Gastroesophageal sphincter (tissue), 4 donors: ENCODE measurements around the gene UMPS. TPM values are rescaled to one million over a fixed set of nuclear protein-coding genes. Genes with fewer than 3 reads are reported as not detected.

Source experiments
- ATAC-seq: fragments of 150-250 bp; one replicate; pipeline ENCODE4 v1.9.1; 2016; ENCODE audit warnings: mild to moderate bottlenecking, moderate library complexity
- H3K27ac ChIP-seq, 4 donors: fragments of 200-600 bp; sonication (generic) in 3 of 4; 1 replicate in 3 of 4; 2 replicates in 1 of 4; pipeline ENCODE4 v1.5.1; 2016 to 2019
- H3K27me3 ChIP-seq: fragments of 200-600 bp; sonication (generic); one replicate; pipeline ENCODE4 v1.5.1; 2019
- H3K36me3 ChIP-seq, 2 donors: fragments of 200-600 bp; sonication (generic); one replicate each; pipeline ENCODE4 v1.5.1; 2019; ENCODE audit warnings: control low read depth in 1 of 2
- H3K4me1 ChIP-seq, 3 donors: fragments of 200-600 bp; sonication (generic); 1 replicate in 2 of 3; 2 replicates in 1 of 3; pipeline ENCODE4 v1.5.1; 2016 to 2019; ENCODE audit warnings: control low read depth in 2 of 3
- H3K4me3 ChIP-seq, 2 donors: fragments of 200-600 bp; sonication (generic); one replicate each; pipeline ENCODE4 v1.5.1; 2019; ENCODE audit warnings: mild to moderate bottlenecking in 1 of 2, moderate library complexity in 1 of 2
- H3K9me3 ChIP-seq, 3 donors: fragments of 200-600 bp; sonication (generic); one replicate each; pipeline ENCODE4 v1.5.1; 2017 to 2019; ENCODE audit warnings: control low read depth in 2 of 3
- EP300 ChIP-seq: sonication (generic); formaldehyde crosslinking; IDR thresholded peaks from one replicate; pipeline ENCODE4 v1.6.1; 2017; ENCODE audit warnings: antibody characterized with exemption, mild to moderate bottlenecking
- POLR2A ChIP-seq, 2 donors: fragments of 450-650 bp; IDR thresholded peaks; one replicate each; pipeline ENCODE4 v1.6.1; 2017; ENCODE audit warnings: antibody characterized with exemption in 2 of 2, mild to moderate bottlenecking in 2 of 2, moderate library complexity in 1 of 2
- POLR2AphosphoS5 ChIP-seq: sonication (generic); formaldehyde crosslinking; IDR thresholded peaks from one replicate; pipeline ENCODE4 v1.6.1; 2017; ENCODE audit warnings: antibody characterized with exemption
- WGBS, 2 donors: methylation state at CpG; one replicate each; pipeline ENCODE4 v1.1.5; 2018; ENCODE audit warnings: low coverage in 1 of 2; 5-methylcytosine and 5-hydroxymethylcytosine counted together
- total RNA-seq, 4 donors: library from RNA; depleted of rRNA; stranded (reverse); fragments of >200 nt; gene quantifications; one replicate each; pipeline ENCODE4 v1.1.0, GENCODE V29; 2016
- TF ChIP-seq, protein P1 (sequence below), 4 experiments: fragments of 200-600 bp in 2 of 4; fragments of 450-650 bp in 2 of 4; sonication (generic) in 1 of 4; IDR thresholded peaks; one replicate each; pipeline ENCODE4 v1.5.1; 2017 to 2019; ENCODE audit warnings: antibody characterized with exemption in 4 of 4, mild to moderate bottlenecking in 2 of 4, moderate library complexity in 2 of 4

Gene UMPS
- total RNA-seq, 4 donors from 2014 or later = 18.5 to 24.3 (median 20.7) TPM

DNA sequence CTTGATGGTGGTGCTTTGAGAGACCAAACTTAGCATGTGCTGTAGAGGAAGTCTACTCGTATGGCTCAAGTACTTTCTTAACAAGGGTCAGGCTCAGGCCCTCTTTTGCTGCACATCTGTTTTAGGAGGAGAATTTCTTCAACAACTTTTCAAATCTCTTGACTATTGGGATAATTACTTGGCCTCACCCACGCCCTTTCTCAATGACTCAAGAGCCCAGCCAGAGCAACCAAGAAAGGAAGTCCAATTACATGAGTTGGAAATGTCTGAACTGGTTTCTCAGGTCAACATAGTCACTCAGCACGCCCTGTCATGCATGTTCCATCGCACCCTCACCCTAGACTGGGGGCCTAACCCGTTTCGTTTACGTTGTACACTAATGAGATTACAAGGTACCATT, 44.8 kb upstream of the UMPS start:
- TF ChIP-seq POLR2AphosphoS5 (no peak), EP300 (no peak), POLR2A (IDR thresholded peaks at IDR 0.05) (no peak)
- TF ChIP-seq, protein P1, sequence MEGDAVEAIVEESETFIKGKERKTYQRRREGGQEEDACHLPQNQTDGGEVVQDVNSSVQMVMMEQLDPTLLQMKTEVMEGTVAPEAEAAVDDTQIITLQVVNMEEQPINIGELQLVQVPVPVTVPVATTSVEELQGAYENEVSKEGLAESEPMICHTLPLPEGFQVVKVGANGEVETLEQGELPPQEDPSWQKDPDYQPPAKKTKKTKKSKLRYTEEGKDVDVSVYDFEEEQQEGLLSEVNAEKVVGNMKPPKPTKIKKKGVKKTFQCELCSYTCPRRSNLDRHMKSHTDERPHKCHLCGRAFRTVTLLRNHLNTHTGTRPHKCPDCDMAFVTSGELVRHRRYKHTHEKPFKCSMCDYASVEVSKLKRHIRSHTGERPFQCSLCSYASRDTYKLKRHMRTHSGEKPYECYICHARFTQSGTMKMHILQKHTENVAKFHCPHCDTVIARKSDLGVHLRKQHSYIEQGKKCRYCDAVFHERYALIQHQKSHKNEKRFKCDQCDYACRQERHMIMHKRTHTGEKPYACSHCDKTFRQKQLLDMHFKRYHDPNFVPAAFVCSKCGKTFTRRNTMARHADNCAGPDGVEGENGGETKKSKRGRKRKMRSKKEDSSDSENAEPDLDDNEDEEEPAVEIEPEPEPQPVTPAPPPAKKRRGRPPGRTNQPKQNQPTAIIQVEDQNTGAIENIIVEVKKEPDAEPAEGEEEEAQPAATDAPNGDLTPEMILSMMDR (IDR thresholded peaks at IDR 0.05) = no peak
- H3K27ac ChIP-seq = no peak overlapping the region
- no peaks in the 10 kb centered on the region for H3K27me3 ChIP-seq
- no peaks in the 10 kb centered on the region for H3K36me3 ChIP-seq
- peaks cover 0 to 8% (median 0%) of the 10 kb centered on the region in 3 donors for H3K4me1 ChIP-seq
- H3K4me3 ChIP-seq = no peak overlapping the region
- 82 to 84% methylated on average over 6 to 7 of the region's 7 CpGs for WGBS, 2 donors
- no peaks in the 10 kb centered on the region for H3K9me3 ChIP-seq
- no peak for ATAC-seq

DNA sequence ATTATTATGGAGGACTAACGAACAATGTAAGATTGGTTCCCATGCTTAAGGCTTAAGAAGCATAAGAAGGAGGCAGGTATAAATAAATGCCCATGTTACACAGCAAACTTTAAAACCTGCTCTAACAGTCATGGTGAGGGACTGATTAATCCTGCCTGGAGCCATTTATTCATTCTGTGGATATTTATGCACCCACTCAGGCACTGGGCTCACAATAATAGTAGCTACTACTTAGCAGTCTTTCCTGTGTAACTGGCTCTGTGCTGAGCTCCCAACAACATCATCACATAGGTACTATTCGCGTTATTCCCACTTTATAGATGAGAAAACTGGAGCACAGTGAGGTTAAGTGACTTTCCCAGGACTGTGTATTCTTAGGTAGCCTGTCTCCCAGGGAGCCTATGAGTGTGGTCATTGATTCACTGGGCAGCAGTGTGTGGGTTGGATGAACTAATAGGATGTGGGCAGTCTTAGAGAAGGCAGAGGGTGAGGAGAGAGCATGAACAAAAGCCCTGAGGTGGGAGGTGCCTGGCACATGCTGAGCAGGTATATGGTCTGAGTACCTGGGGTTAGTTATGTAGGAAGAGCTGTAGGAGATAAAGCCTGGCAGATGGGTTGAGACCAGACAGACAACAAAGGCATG, 44.1 kb upstream of the UMPS start:
- H3K27ac ChIP-seq = no peak overlapping the region
- TF ChIP-seq, protein P1 (IDR thresholded peaks at IDR 0.05) = no peak
- TF ChIP-seq EP300 = no peak
- TF ChIP-seq POLR2AphosphoS5 = no peak
- TF ChIP-seq POLR2A (IDR thresholded peaks at IDR 0.05) = no peak
- H3K27me3 ChIP-seq = no peaks in the 10 kb centered on the region
- H3K4me1 ChIP-seq = peaks cover 0 to 8% (median 0%) of the 10 kb centered on the region in 3 donors
- H3K9me3 ChIP-seq = no peaks in the 10 kb centered on the region
- no peak overlapping the region for H3K4me3 ChIP-seq
- H3K36me3 ChIP-seq = no peaks in the 10 kb centered on the region
- WGBS, 2 donors = 92 to 95% methylated on average over 2 to 3 of the region's 3 CpGs
- no peak for ATAC-seq

DNA sequence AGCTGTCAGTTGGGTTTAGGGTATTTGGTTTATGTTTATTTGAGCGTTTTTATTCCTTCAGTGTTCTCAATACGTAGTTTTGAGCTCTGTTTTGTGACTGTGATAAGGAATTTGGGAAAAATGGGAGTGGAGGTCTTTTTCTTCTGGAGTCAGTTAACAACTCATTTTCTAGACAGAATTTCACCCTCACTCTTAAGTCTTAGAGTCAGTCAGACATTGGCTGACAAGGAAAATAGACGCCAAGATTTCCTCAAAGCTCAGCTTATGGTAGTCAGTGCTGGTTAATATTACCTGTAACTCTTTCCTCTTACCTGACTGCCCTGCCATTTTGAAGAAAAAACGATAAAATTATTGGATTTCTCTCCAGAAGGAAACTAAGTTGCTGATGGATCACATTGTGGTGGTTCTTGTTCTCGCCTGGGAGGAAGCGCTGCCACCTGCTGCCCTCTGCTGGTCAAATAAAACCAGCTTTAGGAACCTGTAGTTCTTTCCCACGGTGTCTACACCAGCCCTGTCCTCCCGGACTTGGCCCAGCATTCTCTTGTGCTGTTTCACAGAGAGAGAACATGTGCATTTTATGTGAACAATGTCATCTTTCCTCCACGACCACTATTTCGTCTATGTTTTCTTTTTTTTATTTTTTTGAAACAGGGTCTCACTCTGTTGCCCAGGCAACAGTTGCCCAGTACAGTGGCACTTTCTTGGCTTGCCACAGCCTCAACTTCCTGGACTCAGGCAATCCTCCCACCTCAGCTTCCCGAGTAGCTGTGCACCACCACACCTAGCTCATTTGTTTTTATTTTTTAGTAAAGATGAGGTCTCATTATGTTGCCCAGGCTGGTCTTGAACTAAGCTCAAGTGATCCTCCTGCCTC, 41.4 kb upstream of the UMPS start:
- ATAC-seq = peak; percentile 85
- Histone ChIP-seq H3K4me3 (no peak overlapping the region), H3K27ac (no peak overlapping the region), H3K27me3 (no peaks in the 10 kb centered on the region), H3K36me3 (no peaks in the 10 kb centered on the region), H3K9me3 (no peaks in the 10 kb centered on the region), H3K4me1 (peaks cover 0 to 8% (median 0%) of the 10 kb centered on the region in 3 donors)
- 15 to 30% methylated on average over 11 of the region's 11 CpGs for WGBS, 2 donors
- TF ChIP-seq POLR2AphosphoS5 (no peak), POLR2A (IDR thresholded peaks at IDR 0.05) (no peak)
- TF ChIP-seq, protein P1 (IDR thresholded peaks at IDR 0.05) = peak; percentile 73 to 86 (median 80)

DNA sequence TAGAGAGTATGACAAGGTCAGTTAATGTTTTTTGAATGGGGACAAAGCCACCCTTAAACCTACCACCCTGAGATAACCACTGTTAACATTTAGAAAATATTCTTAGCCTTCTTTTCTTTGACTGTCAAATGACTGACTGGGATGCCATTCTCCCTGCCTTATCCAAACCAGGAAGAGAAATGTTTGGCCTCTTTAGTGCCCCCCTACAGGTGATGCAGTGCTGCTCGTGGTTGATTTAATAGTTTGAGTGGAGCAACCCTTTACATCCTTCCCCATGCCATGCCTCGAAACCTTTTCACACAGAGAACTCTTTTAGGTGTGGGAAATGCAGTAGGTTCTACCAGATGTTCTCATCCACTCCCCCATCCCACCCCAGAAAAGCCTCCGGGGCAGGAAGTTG, 38.7 kb upstream of the UMPS start:
- TF ChIP-seq, protein P1 (IDR thresholded peaks at IDR 0.05) = no peak
- TF ChIP-seq POLR2AphosphoS5 (no peak), POLR2A (IDR thresholded peaks at IDR 0.05) (no peak), EP300 (no peak)
- Histone ChIP-seq H3K27ac (no peak overlapping the region), H3K36me3 (no peaks in the 10 kb centered on the region), H3K9me3 (no peaks in the 10 kb centered on the region), H3K4me1 (peaks cover 0 to 8% (median 0%) of the 10 kb centered on the region in 3 donors), H3K4me3 (no peak overlapping the region), H3K27me3 (no peaks in the 10 kb centered on the region)
- no peak for ATAC-seq
- WGBS, 2 donors = 67% methylated on average over 3 of the region's 3 CpGs; no CpG with 5 or more reads in 1 of the 2 donors
